LNCaP clone FGC (cell line): ENCODE results near the gene SPATA6L.
"Not testable (repeated sequence)": the region's sequence is repeated elsewhere in the genome, so short reads cannot be mapped to it uniquely, and the experiment has no call there.

Source experiments
- DNase-seq: peaks from one replicate; pipeline ENCODE4 v3.0.0-alpha.2; 2011; ENCODE audit warnings: low read depth
- H3K4me3 ChIP-seq: 2 replicates; pipeline ENCODE4 v1.5.1; 2011; ENCODE audit warnings: mild to moderate bottlenecking, low read depth, low read length, control low read depth
- CTCF ChIP-seq: IDR thresholded peaks from 2 replicates; pipeline ENCODE4 v1.5.1; 2012; ENCODE audit warnings: mild to moderate bottlenecking; ENCODE audit not compliant: control insufficient read depth, insufficient read depth; ENCODE audit errors: extremely low read depth

Gene SPATA6L

GRCh38 chr9:4620057-4620765 is 46.1 kb downstream of the SPATA6L start:
- H3K4me3 ChIP-seq = no peak overlapping the region
- TF ChIP-seq CTCF = no peak
- DNase-seq = no peak

GRCh38 chr9:4618700-4619099 is 47.6 kb downstream of the SPATA6L start:
- H3K4me3 ChIP-seq = no peak overlapping the region
- TF ChIP-seq CTCF = no peak
- no peak for DNase-seq

GRCh38 chr9:4617752-4618151 is 48.5 kb downstream of the SPATA6L start:
- no peak for DNase-seq
- no peak for TF ChIP-seq CTCF
- H3K4me3 ChIP-seq = no peak overlapping the region

- no peak overlapping the region for H3K4me3 ChIP-seq
- no peak for DNase-seq
- TF ChIP-seq CTCF = no peak
Measured at GRCh38 chr9:4615778-4616177, 50.5 kb downstream of the SPATA6L start.

- no peak for DNase-seq
- H3K4me3 ChIP-seq = no peak overlapping the region
- no peak for TF ChIP-seq CTCF
Measured at GRCh38 chr9:4615251-4615650, 51.0 kb downstream of the SPATA6L start.

GRCh38 chr9:4614627-4615026 is 51.7 kb downstream of the SPATA6L start:
- no peak overlapping the region for H3K4me3 ChIP-seq
- no peak for TF ChIP-seq CTCF
- DNase-seq = no peak

GRCh38 chr9:4606033-4606432 is 60.2 kb downstream of the SPATA6L start:
- not testable (repeated sequence) for H3K4me3 ChIP-seq, DNase-seq
